Measurements from ENCODE around the gene FZD1.

DNA sequence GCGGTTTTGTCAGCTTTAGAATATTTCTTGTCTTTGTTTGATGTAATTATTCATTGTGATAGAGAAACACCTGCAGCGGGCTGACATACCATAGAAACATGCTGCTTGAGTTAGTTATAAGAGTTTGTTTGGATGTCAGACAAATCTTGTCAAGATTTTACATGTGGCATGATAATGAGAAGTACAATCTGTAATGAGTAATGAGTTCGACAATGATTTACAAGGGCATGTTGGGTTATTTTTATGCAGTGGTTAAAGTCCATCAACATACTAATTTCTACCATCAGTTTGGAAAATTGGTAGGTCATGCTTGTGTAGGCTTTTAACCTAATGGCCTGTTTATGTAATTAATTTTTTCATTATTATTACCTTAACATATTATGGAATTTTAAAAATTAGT lies 31.3 kb downstream of the FZD1 start:
- TF ChIP-seq, protein P1, sequence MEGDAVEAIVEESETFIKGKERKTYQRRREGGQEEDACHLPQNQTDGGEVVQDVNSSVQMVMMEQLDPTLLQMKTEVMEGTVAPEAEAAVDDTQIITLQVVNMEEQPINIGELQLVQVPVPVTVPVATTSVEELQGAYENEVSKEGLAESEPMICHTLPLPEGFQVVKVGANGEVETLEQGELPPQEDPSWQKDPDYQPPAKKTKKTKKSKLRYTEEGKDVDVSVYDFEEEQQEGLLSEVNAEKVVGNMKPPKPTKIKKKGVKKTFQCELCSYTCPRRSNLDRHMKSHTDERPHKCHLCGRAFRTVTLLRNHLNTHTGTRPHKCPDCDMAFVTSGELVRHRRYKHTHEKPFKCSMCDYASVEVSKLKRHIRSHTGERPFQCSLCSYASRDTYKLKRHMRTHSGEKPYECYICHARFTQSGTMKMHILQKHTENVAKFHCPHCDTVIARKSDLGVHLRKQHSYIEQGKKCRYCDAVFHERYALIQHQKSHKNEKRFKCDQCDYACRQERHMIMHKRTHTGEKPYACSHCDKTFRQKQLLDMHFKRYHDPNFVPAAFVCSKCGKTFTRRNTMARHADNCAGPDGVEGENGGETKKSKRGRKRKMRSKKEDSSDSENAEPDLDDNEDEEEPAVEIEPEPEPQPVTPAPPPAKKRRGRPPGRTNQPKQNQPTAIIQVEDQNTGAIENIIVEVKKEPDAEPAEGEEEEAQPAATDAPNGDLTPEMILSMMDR (IDR thresholded peaks at IDR 0.05), result no peak
- no peak for TF ChIP-seq POLR2A (IDR thresholded peaks at IDR 0.05)
